GM18858 (cell line): Measurements from ENCODE around the gene ATAD3B.
"Not testable (repeated sequence)": the region's sequence is repeated elsewhere in the genome, so short reads cannot be mapped to it uniquely, and the experiment has no call there.

Experiments
- ATAC-seq: cut with Tn5 transposase; IDR thresholded peaks from one replicate; pipeline ENCODE4 v1.9.1; 2021; ENCODE audit not compliant: unreplicated experiment

The ATAD3B gene

GRCh38 chr1:1450616-1451015 is 20.9 kb upstream of the ATAD3B start:
- not testable (repeated sequence) for ATAC-seq

GRCh38 chr1:1451696-1452364 is 19.7 kb upstream of the ATAD3B start:
- no peak for ATAC-seq

GRCh38 chr1:1452365-1452739 is 19.2 kb upstream of the ATAD3B start:
- ATAC-seq: not testable (repeated sequence)

- ATAC-seq: no peak
Observed at GRCh38 chr1:1452882-1453281, 18.7 kb upstream of the ATAD3B start.

- not testable (repeated sequence) for ATAC-seq
Observed at GRCh38 chr1:1454286-1455056, 17.1 kb upstream of the ATAD3B start.

- ATAC-seq: no peak
Observed at GRCh38 chr1:1455366-1455884, 16.1 kb upstream of the ATAD3B start.

- ATAC-seq: not testable (repeated sequence)
Observed at GRCh38 chr1:1455934-1456333, 15.6 kb upstream of the ATAD3B start.

GRCh38 chr1:1456683-1457255 is 14.8 kb upstream of the ATAD3B start:
- ATAC-seq: not testable (repeated sequence)

GRCh38 chr1:1459156-1459555 is 12.4 kb upstream of the ATAD3B start:
- ATAC-seq: not testable (repeated sequence)

- not testable (repeated sequence) for ATAC-seq
Observed at GRCh38 chr1:1459711-1460110, 11.9 kb upstream of the ATAD3B start.

- no peak for ATAC-seq
Observed at GRCh38 chr1:1460540-1461130, 10.9 kb upstream of the ATAD3B start.

- no peak for ATAC-seq
Observed at GRCh38 chr1:1461721-1462317, 9.7 kb upstream of the ATAD3B start.

- ATAC-seq: no peak
Observed at GRCh38 chr1:1462318-1462966, 9.1 kb upstream of the ATAD3B start.

GRCh38 chr1:1463312-1463711 is 8.3 kb upstream of the ATAD3B start:
- no peak for ATAC-seq

GRCh38 chr1:1468196-1468985 is 3.2 kb upstream of the ATAD3B start:
- not testable (repeated sequence) for ATAC-seq

- ATAC-seq: peak; percentile 5
Observed at GRCh38 chr1:1470626-1471388, 758 bp upstream of the ATAD3B start.

GRCh38 chr1:1472053-1472876 is 700 bp downstream of the ATAD3B start:
- ATAC-seq: not testable (repeated sequence)

GRCh38 chr1:1476011-1476410 is 4.4 kb downstream of the ATAD3B start:
- not testable (repeated sequence) for ATAC-seq
